LoVo (cell line): ENCODE results near the gene TRPM4.
"Not testable (repeated sequence)": the region's sequence is repeated elsewhere in the genome, so short reads cannot be mapped to it uniquely, and the experiment has no call there.

ENCODE experiments used
- DNase-seq: peaks from one replicate; pipeline ENCODE4 v3.0.0-alpha.2; 2016; ENCODE audit warnings: low spot score

Gene TRPM4

GRCh38 chr19:49157445-49158224 lies at the start of gene TRPM4:
TSS of gene TRPM4 (plus strand) at chr19:49157792. CDS start at chr19:49157867, 75 bp downstream.
- DNase-seq = peak; percentile 87

GRCh38 chr19:49109051-49109450 lies 48.5 kb upstream of the TRPM4 start:
- no peak for DNase-seq

- no peak for DNase-seq
Measured at GRCh38 chr19:49109569-49110233, 47.9 kb upstream of the TRPM4 start.

GRCh38 chr19:49110567-49110966 lies 47.0 kb upstream of the TRPM4 start:
- no peak for DNase-seq

- DNase-seq = no peak
Measured at GRCh38 chr19:49111218-49111998, 46.2 kb upstream of the TRPM4 start.

- peak; percentile 83 for DNase-seq
Measured at GRCh38 chr19:49113762-49114629, 43.6 kb upstream of the TRPM4 start, which contains the start of gene LIN7B. TSS of gene LIN7B (plus strand) at chr19:49114370. CDS start at chr19:49114405, 35 bp downstream.

GRCh38 chr19:49114630-49115363 lies 42.8 kb upstream of the TRPM4 start:
- no peak for DNase-seq

GRCh38 chr19:49116544-49116943 lies 41.0 kb upstream of the TRPM4 start:
- DNase-seq = no peak

- no peak for DNase-seq
Measured at GRCh38 chr19:49117677-49118564, 39.7 kb upstream of the TRPM4 start.

- DNase-seq = peak; percentile 97
Measured at GRCh38 chr19:49118565-49119410, 38.8 kb upstream of the TRPM4 start, which contains the start of gene C19orf73. TSS of gene C19orf73 (minus strand) at chr19:49119143. CDS start at chr19:49119022, 121 bp downstream.

- DNase-seq = peak; percentile 31
Measured at GRCh38 chr19:49119411-49120324, 37.9 kb upstream of the TRPM4 start, which contains the start of gene PPFIA3. TSS of gene PPFIA3 (plus strand) at chr19:49119544. CDS start at chr19:49127874, 8,330 bp downstream.

GRCh38 chr19:49120325-49120683 lies 37.3 kb upstream of the TRPM4 start:
- no peak for DNase-seq

GRCh38 chr19:49120868-49121267 lies 36.7 kb upstream of the TRPM4 start:
- DNase-seq = no peak

GRCh38 chr19:49121841-49122240 lies 35.8 kb upstream of the TRPM4 start:
- not testable (repeated sequence) for DNase-seq

GRCh38 chr19:49123285-49123684 lies 34.3 kb upstream of the TRPM4 start:
- not testable (repeated sequence) for DNase-seq

- DNase-seq = no peak
Measured at GRCh38 chr19:49125025-49125731, 32.4 kb upstream of the TRPM4 start.

- no peak for DNase-seq
Measured at GRCh38 chr19:49126575-49126974, 31.0 kb upstream of the TRPM4 start.
